ENCODE data around the gene LEAP2. TPM values are rescaled to one million over a fixed set of nuclear protein-coding genes. Genes with fewer than 3 reads are reported as not detected.

The LEAP2 gene
- total RNA-seq, 2 donors from 2014 or later = 0.32 to 1.4 TPM

DNA sequence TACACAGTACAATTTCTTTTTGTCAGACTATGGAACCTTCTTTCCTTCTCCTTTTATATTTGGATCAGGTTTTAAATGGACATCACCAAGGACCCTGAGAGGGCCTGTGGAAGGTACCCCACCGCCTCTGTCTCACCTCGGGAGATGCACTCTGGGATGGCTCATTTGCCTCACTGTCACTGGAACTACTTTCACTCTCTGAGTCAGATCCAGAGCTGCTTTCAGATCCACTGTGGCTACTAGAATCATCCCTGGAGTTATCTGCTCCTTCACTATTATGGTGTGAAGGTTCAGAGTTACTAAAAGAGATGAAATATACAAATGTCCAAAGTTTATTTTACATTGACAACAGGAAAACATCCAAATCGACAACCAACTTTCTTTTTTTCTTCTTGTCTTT, 24.6 kb downstream of the LEAP2 start:
- intact Hi-C loops (cut with DNase I) = no loop called here
- no peaks in the 10 kb centered on the region for H3K27me3 ChIP-seq (replicated peaks; ENCODE audit: insufficient read depth)
- H3K36me3 ChIP-seq = peaks cover 2 to 6% of the 10 kb centered on the region in 2 donors
- DNase-seq (ENCODE audit: low spot score) = no peak
- peak overlapping the region in 1 of 2 donors; percentile 28 for H3K27ac ChIP-seq
- no peaks in the 10 kb centered on the region for H3K9me3 ChIP-seq
- H3K4me1 ChIP-seq (replicated peaks) = no peaks in the 10 kb centered on the region
- 76% methylated on average over 3 of the region's 3 CpGs for WGBS
- no peak for TF ChIP-seq POLR2A (IDR thresholded peaks at IDR 0.05)
- TF ChIP-seq POLR2AphosphoS5 (IDR thresholded peaks at IDR 0.05) = no peak
- TF ChIP-seq, protein P1, sequence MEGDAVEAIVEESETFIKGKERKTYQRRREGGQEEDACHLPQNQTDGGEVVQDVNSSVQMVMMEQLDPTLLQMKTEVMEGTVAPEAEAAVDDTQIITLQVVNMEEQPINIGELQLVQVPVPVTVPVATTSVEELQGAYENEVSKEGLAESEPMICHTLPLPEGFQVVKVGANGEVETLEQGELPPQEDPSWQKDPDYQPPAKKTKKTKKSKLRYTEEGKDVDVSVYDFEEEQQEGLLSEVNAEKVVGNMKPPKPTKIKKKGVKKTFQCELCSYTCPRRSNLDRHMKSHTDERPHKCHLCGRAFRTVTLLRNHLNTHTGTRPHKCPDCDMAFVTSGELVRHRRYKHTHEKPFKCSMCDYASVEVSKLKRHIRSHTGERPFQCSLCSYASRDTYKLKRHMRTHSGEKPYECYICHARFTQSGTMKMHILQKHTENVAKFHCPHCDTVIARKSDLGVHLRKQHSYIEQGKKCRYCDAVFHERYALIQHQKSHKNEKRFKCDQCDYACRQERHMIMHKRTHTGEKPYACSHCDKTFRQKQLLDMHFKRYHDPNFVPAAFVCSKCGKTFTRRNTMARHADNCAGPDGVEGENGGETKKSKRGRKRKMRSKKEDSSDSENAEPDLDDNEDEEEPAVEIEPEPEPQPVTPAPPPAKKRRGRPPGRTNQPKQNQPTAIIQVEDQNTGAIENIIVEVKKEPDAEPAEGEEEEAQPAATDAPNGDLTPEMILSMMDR (IDR thresholded peaks at IDR 0.05) = no peak
- H3K4me3 ChIP-seq = no peak overlapping the region

GRCh38 chr5:132901036-132901435, 27.6 kb downstream of the LEAP2 start:
- peaks cover 0 to 2% of the 10 kb centered on the region in 2 donors for H3K36me3 ChIP-seq
- H3K4me1 ChIP-seq (replicated peaks) = no peaks in the 10 kb centered on the region
- WGBS = 59% methylated on average over 4 of the region's 4 CpGs
- no peak overlapping the region for H3K4me3 ChIP-seq
- no peaks in the 10 kb centered on the region for H3K9me3 ChIP-seq
- no peak overlapping the region for H3K27ac ChIP-seq
- TF ChIP-seq POLR2AphosphoS5 (IDR thresholded peaks at IDR 0.05) (no peak), POLR2A (IDR thresholded peaks at IDR 0.05) (no peak)
- TF ChIP-seq, protein P1 (IDR thresholded peaks at IDR 0.05) = no peak
- no peak for DNase-seq (ENCODE audit: low spot score)
- no peaks in the 10 kb centered on the region for H3K27me3 ChIP-seq (replicated peaks; ENCODE audit: insufficient read depth)
- intact Hi-C loops (cut with DNase I) = no loop called here

- no peaks in the 10 kb centered on the region for H3K9me3 ChIP-seq
- no peak for DNase-seq (ENCODE audit: low spot score)
- intact Hi-C loops (cut with DNase I) = no loop called here
- no peak for TF ChIP-seq POLR2A (IDR thresholded peaks at IDR 0.05)
- TF ChIP-seq, protein P1 (IDR thresholded peaks at IDR 0.05) = no peak
- no peak for TF ChIP-seq POLR2AphosphoS5 (IDR thresholded peaks at IDR 0.05)
- no peak overlapping the region for H3K4me3 ChIP-seq
- H3K27me3 ChIP-seq (replicated peaks; ENCODE audit: insufficient read depth) = no peaks in the 10 kb centered on the region
- peaks cover 0 to 1% of the 10 kb centered on the region in 2 donors for H3K36me3 ChIP-seq
- WGBS = 98% methylated on average over 3 of the region's 3 CpGs
- no peak overlapping the region for H3K27ac ChIP-seq
- H3K4me1 ChIP-seq (replicated peaks) = no peaks in the 10 kb centered on the region
Observed at GRCh38 chr5:132901730-132902129, 28.3 kb downstream of the LEAP2 start.

GRCh38 chr5:132905938-132906337, 32.5 kb downstream of the LEAP2 start:
- Histone ChIP-seq H3K4me3 (no peak overlapping the region), H3K36me3 (no peaks in the 10 kb centered on the region), H3K4me1 (replicated peaks) (no peaks in the 10 kb centered on the region), H3K27ac (peak overlapping the region in 1 of 2 donors; percentile 17), H3K27me3 (replicated peaks; ENCODE audit: insufficient read depth) (no peaks in the 10 kb centered on the region), H3K9me3 (no peaks in the 10 kb centered on the region)
- intact Hi-C loops (cut with DNase I) = no loop called here
- peak; percentile 30 for DNase-seq (ENCODE audit: low spot score)
- TF ChIP-seq, protein P1 (IDR thresholded peaks at IDR 0.05) = peak in 1 of 4 experiments; percentile 24
- no peak for TF ChIP-seq POLR2A (IDR thresholded peaks at IDR 0.05)
- TF ChIP-seq POLR2AphosphoS5 (IDR thresholded peaks at IDR 0.05) = peak; percentile 80
- 27% methylated on average over 2 of the region's 2 CpGs for WGBS

DNA sequence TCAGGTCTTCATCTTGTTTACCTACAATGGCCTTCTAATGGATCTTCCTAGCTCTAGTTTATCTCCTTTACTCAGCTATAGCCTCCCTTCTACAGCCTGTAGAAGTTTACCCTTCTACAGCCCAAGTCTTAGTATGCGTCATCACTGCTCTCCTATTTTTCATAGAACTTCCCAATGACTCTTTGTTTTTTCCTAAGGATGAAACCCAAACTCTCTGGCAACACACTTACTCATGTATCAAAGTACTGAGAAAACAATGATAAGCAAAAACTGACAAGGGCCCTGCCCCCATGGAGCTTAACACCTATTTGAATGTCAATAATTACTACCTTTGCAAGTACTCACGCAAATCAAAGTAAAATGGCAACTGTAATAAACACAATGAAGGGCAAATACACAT, 33.7 kb downstream of the LEAP2 start:
- H3K4me1 ChIP-seq (replicated peaks) = no peaks in the 10 kb centered on the region
- no peaks in the 10 kb centered on the region for H3K27me3 ChIP-seq (replicated peaks; ENCODE audit: insufficient read depth)
- H3K4me3 ChIP-seq = no peak overlapping the region
- WGBS = 98% methylated on average over 2 of the region's 2 CpGs
- no peak for DNase-seq (ENCODE audit: low spot score)
- H3K27ac ChIP-seq = no peak overlapping the region
- TF ChIP-seq, protein P1 (IDR thresholded peaks at IDR 0.05) = no peak
- TF ChIP-seq POLR2AphosphoS5 (IDR thresholded peaks at IDR 0.05) (no peak), POLR2A (IDR thresholded peaks at IDR 0.05) (no peak)
- no peaks in the 10 kb centered on the region for H3K9me3 ChIP-seq
- H3K36me3 ChIP-seq = no peaks in the 10 kb centered on the region
- intact Hi-C loops (cut with DNase I) = no loop called here

Data from prostate gland (tissue), 2 donors.